NCI-H748 (cell line): ENCODE results near the gene FBXO21.
"Not testable (repeated sequence)": the region's sequence is repeated elsewhere in the genome, so short reads cannot be mapped to it uniquely, and the experiment has no call there.

Experiments
- DNase-seq: peaks from one replicate; lab custom pipeline; 2025; ENCODE audit not compliant: unreplicated experiment; lab: John Stamatoyannopoulos, UW

Gene FBXO21, protein sequence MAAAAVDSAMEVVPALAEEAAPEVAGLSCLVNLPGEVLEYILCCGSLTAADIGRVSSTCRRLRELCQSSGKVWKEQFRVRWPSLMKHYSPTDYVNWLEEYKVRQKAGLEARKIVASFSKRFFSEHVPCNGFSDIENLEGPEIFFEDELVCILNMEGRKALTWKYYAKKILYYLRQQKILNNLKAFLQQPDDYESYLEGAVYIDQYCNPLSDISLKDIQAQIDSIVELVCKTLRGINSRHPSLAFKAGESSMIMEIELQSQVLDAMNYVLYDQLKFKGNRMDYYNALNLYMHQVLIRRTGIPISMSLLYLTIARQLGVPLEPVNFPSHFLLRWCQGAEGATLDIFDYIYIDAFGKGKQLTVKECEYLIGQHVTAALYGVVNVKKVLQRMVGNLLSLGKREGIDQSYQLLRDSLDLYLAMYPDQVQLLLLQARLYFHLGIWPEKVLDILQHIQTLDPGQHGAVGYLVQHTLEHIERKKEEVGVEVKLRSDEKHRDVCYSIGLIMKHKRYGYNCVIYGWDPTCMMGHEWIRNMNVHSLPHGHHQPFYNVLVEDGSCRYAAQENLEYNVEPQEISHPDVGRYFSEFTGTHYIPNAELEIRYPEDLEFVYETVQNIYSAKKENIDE

DNA sequence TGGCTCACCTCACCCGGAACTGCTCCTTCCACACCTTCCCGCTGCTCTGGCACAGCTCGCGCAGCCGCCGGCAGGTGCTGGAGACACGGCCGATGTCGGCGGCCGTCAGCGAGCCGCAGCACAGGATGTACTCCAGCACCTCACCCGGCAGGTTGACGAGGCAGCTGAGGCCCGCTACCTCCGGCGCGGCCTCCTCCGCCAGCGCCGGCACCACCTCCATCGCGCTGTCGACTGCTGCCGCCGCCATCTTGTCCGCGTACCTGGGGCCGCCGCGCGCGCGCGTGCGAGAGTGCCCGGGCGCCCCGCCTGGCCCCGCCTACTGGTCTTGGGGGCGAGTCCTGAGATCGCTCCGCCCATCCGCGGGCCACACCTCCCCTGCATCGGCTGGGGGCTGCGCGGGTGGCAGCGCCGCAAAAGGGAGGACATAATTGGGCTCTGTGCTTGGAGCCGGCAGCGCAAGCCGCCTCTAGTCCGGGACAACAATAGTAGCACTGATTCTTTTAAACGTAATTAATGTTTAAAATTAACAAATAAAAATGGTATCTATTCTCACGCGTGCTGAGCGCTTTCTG, at the start of gene FBXO21:
FBXO21 (minus strand) TSS at position 261 of the 572 bp plus-strand sequence; CDS start at position 247, 14 bp downstream.
- peak; percentile 92 for DNase-seq

DNA sequence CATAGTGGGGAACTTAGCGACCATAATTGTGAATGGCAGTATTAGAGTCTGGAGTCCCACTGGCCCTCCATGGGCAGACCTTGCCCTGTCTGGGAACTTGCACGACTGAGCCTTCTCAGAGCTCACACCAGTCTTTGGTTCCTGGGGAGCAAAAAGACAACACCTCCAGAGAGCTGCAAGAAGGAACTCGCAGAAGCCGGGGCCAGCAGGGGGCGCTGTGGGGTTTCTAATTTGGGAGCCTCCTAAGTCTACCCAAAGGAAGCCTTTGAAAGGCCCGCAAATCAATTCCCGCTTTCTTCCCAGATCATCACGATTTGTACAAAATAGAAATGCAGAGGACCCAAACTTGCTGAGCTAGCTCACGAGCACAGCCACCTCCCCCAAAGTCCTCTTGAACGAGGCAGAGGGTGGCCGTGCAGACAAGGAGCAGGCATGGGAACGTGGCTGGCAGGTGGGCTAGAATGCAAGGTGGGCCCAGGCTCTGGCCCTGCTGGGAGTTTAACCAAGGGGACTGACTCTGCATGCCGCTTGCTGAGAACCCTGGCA, 46.3 kb upstream of the FBXO21 start:
- peak; percentile 74 for DNase-seq

DNA sequence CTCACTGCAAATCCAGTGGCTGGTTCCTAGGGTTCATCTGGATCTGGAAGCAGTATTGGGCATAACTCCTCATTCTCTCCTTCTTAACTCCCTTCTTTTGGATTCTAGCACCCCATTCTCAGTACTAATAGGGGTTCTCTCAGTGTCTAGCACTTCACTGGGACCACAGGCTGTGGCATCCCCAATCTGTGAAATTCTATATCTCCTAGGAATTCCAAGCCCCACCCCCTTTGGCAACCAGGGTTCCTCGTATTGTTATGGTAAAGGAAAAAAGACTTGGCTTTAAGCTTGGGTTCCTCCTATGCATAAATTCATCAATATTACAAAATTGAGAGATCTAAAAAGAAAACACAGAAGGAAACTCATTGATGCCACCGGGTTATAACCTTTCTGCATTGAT, 45.0 kb upstream of the FBXO21 start:
- DNase-seq: no peak

DNA sequence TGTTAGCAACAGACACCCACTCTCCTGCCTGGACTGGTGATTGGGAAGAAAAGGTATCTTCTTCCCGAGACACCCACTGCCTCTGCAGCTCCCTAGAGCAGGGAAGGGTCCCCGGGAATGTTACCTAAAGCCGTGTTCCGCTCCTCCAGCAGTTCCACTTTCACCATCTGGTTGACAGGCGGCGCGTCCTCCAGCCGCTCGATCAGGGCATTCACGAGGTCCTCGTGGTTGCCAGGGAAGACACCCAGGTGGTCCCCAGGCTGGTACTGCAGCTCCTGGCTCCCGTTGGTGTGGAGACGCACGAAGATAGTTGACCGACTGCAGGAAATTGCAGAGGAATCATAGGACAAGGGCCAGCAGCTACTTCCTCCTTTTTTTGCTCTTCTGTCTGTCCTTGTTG, 44.2 kb upstream of the FBXO21 start:
- DNase-seq: no peak

DNA sequence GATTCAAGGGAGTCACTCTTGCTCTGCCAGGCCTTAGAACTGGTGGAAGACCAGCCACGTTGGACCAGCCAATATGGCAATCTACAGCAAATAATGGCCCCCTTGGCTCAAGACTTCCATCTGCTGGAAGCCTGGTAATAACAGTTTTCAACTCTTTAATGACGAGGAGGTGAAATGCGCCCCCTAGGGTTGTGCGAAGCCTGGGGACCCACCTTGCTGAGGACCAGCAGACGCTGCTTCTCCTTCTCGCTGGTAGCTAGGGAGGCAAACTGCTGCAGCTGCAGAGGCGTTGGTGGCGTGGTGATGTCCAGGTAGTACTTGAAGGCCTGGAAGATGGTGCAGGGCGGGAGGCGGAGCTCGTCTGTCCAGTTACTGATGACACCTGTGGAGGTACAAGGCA, 41.5 kb upstream of the FBXO21 start:
- no peak for DNase-seq

DNA sequence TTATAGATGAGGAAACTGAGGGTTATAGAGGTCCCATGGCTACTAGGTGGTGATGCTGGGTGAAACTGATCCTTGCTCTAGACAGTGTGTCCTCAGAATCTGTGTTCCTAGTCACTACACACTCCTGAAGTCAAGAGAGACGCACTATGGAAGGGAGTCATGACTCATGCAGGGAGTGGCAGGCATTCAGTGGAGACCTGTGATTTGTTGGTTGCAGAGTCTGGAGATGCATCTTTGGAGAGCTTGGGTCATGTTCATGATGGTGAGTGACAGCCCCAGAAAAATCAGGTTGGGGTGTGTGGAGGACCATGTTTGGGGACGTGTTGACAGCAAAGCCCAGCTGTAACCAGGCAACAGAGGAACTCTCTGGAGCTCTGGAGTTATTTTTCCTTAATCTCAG, 38.0 kb upstream of the FBXO21 start:
- no peak for DNase-seq

DNA sequence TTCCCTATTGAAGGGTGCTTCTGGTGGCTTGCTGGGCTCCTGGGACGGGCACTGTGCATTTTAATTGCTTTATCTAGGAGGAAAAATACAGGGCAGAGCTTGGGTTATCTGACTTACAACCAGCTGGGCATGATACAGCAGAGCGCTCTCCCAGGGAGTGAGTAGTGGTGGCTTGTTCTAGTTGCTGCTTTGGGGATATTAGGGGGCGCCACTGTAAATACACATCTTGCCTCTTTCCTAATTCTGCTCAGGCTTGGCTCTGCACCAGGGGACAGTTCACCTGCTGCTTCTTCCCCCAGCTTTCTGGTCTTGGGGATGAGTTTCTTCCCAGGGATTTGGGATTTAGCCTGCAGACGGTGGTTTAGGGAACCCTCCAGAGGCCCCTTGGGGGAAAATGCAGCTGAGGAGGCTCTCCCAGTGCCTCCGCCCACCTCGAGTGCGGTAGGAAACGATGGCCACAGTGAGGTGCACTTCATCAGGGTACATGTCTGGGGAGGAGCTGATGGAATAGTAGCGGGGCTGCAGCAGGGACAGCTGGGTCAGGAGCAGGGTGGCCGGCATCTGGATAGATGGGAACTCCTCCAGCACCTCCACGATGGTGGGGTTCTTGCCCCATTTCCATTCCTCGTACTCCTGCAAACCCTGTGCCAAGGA, 36.9 kb upstream of the FBXO21 start:
- no peak for DNase-seq

DNA sequence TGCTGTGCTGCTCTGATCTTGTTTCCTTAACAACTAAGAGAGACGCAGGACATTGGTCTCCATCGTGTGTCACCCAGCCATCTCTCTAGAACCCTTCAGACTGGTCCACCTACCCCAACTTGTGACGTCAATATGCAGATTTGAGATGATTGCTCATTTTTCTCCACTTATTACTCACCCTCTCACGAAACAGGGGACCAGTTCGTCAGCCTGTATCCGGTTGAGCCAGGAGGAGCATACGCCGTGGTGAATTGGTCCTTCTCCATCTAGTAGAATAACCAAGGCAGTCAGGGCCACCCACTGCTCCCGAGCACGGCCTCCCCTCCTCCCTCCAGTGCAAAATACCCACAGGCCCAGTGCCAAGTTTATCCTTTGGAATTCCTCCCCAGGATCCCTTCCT, 36.2 kb upstream of the FBXO21 start:
- DNase-seq: no peak

DNA sequence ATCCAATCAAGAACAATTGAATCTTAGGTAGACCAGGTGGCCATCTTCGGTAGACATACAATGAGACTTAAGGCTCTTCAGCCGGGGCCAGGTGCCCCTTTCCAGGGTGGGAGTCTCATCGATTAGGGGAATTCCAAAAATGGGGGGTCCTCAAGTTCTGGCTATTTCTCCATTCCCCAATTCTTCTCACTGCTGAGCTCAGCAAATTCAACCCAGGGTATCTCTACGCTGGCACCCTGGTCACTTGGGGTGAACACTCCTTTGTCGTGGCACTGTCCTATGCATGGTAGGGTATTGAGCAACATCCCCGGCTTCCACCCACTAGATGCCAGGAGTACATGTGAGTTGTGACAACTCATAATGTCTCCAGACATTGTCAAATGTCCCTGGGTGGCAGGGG, 34.9 kb upstream of the FBXO21 start:
- DNase-seq: no peak

DNA sequence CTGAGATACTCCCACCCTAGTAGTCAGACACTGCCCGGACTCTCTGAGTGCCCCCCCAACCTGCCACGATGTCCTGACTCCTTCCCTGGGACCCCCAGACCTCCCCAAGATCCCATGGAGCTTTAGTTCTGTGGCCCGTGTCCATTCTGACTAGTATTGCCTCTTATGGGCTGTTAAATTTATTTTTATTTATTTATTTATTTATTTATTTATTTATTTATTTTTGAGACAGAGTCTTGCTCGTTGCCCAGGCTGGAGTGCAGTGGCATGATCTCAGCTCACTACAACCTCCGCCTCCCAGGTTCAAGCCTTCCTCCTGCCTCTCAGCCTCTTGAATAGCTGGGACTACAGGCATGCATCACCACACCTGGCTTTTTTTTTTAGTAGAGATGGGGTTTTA, 30.7 kb upstream of the FBXO21 start:
- DNase-seq: not testable (repeated sequence)

DNA sequence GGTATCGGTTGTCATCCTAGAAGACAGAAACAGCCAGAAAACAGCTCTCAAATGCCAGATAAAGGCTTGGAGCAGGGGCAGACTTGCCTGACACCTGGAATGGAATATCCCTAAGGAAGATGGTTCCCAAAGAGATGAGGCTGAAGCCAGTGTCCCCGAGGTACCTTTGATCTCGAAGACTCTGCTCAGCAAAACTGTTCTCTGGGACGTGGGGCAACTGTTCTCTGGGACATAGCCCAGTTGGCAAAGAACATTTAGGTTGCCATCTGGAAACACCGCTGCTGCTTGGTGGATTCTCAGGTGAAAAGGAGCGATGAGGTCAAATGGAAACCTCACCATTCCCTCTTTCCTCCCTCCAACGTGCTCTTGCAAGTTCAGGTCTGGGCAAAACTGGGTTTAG, 27.9 kb upstream of the FBXO21 start:
- DNase-seq: no peak

DNA sequence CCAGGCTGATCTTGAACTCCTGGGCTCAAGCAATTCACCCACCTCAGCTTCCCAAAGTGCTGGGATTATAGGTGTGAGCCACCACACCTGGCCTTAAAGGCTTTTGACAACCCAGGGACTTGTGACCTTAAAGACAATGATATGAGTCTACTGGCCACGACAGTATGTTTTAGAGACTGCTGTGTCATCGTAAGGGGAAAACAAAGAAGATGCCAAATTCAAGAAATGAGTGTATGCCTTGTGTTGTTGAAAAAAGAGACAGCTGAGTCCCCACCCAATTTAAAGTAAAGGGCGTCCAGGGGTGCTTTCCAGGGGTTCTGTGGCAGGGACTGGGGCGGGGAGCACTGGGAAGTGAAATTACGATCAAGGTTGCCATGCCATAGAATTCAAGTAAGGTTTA, 26.4 kb upstream of the FBXO21 start:
- no peak for DNase-seq

DNA sequence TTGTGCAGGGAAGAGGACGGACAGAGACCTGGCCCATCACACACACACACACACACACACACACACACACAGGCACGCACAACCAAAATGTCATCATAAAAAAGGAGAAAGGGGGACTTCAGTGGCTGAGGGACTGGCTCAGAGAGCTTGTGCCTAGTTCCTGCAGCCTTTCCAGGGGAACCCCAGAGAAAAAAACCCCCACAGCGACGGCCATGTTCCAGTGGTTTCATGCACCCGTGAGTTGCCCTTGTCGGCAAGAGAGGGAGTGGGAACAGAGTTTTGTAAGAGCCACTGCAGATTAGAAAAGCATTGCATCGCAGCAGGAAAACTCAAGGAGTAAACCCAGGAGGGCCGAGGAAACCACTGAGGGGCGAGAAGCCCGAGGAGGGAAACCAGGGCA, 24.5 kb upstream of the FBXO21 start:
- DNase-seq: no peak

DNA sequence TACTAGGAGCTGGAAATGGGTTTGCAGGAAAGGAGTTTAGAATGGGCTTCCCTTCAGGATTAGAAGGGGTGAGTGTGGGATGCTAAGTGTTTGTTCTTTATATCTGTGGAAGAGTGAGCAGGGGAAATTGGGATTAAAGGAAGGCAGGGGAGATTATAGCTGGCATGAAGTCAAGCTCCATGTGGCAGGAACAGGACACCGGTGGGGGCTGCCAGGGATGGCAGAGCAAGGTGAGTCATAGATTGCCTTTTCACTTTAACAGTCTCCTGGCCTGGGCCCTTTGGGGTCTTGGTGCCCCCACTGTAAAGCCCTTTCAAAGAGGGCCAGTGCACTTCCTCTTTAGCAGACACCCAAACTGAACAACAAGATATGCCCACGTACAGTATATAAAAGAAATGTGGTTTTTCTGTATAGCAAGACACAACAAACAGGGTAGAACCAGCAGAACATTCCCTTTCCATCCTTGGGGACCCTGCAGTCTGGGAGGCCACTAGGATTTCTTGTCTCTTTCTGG, 23.1 kb upstream of the FBXO21 start:
- DNase-seq: no peak

DNA sequence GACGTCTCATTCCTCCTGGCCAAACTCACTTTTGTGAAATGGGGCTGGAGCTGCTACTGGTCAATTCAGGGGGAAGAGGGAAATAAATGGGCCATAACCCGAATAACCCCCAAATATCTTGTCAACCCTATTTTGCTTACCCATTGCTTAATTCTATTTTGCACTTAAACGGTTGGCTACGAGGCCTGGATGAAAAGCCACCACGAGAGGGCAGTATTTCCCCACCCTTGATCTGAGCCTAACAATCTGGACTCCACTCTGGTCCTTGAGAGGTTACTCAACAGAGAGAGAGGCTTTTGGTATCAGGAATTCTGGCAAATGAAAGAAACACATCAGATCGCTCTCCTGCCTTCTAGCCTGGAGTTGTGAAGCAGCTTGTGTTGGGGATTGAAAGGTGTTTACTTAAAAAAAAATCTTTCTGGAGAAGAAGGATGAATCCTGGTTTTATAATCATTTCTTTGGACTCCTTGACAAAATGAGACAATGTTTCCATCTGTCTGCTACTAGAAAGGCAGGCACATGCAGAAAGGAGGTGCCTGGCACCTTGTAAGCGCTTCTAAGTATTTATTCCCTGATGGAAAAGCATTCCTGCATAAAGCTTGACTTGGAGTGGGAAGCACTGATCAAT, 22.4 kb upstream of the FBXO21 start:
- peak; percentile 67 for DNase-seq

DNA sequence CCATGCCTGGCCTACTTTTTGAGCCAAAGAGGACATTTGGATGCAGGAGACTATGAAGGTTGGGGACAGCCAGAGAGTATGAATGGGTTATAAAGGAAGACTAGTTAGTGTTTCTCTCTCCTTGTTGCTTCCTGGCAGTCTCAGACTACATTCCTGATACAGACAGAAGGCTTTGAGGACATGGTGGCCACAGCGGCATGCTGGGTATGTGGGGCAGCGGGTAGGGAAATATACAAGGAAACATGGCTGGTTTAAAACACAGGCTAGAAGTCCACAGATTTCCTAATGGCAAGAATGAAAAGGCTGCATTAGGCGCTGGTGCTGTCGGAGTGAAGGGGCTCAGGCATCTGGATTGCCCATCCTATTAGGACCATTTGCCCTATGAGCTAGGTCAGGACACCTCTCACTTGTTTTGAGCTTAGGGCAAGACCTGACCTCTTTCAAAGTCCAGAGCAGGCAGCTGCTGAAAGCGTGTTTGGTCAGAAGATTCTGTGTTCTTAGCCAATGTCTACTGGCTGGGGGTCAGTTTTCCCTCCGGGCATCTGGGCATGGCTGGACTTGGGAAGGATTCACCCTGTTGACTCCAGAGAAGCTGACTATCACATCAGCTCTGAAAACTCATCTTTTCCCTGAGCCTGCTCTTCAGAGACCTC, 20.1 kb upstream of the FBXO21 start:
- no peak for DNase-seq

DNA sequence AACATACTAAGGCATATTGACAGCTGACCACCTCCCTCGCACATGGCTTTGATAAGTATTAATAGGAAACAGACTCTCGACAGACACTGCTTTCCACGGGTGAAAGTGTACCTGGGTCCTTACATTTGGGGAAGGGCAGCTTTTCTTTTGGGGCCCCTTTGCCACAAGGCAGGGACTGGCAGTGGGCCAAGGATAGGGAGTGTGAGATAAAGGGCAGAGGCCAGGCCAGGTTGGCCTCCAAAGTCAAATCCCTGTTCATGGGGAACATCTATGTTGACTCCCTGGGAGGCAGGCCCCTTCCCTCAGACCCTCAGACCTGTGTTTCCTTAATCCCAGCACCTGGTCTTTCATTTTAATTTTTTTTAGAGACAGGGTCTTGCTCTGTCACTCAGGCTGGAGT, 19.4 kb upstream of the FBXO21 start:
- DNase-seq: no peak

DNA sequence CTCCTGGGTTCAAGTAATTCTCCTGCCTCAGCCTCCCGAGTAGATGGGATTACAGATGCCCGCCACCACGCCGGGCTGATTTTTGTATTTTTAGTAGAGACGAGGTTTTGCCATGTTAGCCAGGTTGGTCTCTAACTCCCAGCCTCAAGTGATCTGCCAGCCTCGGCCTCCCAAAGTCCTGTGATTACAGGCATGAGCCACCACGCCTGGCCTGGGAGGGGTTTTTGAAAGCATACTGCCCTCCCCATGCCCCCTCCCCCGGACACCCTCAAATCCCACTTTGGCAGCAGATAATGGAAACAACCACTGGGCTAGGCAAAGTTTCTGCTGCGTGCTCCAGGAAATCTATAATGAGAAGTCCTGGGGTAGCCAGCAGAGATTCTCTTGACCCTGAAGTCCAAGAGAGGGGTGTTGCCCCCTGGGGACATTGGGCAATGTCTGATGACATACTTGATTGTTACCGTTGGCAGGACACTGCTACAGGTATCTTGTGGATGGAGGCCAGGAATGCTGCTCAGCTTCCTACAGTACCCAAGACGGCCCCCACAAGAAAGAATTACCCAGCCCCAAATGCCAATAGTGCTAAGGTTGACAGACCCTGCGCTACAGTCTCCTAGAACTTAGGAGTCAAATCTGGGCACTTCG, 18.7 kb upstream of the FBXO21 start:
- DNase-seq: no peak

DNA sequence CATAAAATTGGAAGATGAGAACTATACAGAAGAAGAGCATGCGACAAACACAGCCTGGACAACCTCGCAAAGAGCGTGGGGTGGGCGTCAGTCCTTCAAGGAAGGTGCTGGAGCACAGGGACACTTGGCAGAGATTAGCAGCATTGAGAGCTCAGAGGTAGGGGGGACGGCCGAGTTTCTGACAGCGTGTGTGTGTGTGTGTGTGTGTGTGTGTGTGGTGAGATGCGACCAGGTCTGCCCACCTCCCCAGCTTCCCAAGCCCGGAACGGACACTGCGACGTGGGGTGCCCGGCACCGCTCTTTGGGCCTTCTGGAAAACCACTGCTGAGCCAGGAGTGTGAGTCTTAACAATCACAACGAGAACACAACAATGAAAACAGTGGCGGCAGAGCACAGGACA, 17.9 kb upstream of the FBXO21 start:
- DNase-seq: no peak

DNA sequence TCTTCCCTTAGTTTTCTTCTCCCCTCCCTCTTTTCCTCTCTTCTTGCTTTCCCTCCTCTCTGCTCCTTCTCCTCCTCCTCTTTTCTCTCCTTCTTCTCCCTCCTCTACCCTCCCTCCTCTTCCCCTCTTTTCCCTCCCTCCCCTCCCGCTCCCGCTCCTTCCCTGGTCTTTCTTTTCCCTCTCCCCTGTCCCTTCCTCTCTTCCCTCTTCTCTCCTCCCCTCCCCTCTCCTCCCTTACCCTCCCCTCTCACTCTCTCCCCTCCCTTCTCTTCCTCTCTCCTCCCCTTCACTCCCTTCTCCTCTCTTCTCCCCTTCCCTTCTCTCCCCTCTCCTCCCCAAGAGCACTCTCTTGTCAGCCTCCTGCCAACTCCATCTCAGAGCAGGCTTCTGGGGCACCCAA, 17.4 kb upstream of the FBXO21 start:
- no peak for DNase-seq
